ENCODE measurements around the gene ACACB. TPM values are rescaled to one million over a fixed set of nuclear protein-coding genes. Genes with fewer than 3 reads are reported as not detected.

ACACB gene
- total RNA-seq, 4 donors from 2014 or later, result 56.0 to 179 (median 152) TPM

- Histone ChIP-seq H3K27ac (no peak overlapping the region), H3K27me3 (no peaks in the 10 kb centered on the region), H3K36me3 (peaks cover 0 to 93% (median 0%) of the 10 kb centered on the region in 3 donors), H3K4me1 (no peaks in the 10 kb centered on the region), H3K9me3 (no peaks in the 10 kb centered on the region), H3K4me3 (no peak overlapping the region)
- no peak for TF ChIP-seq CTCF (IDR thresholded peaks at IDR 0.05)
- TF ChIP-seq POLR2A (IDR thresholded peaks at IDR 0.05), result no peak
- DNase-seq, result no peak
These were observed 123.3 kb downstream of the ACACB start for GRCh38 chr12:109239691-109240090.

GRCh38 chr12:109240365-109240764, 124.0 kb downstream of the ACACB start:
- Histone ChIP-seq H3K4me3 (no peak overlapping the region), H3K9me3 (no peaks in the 10 kb centered on the region), H3K36me3 (peaks cover 0 to 93% (median 0%) of the 10 kb centered on the region in 3 donors), H3K27me3 (no peaks in the 10 kb centered on the region), H3K27ac (no peak overlapping the region), H3K4me1 (no peaks in the 10 kb centered on the region)
- no peak for DNase-seq
- TF ChIP-seq CTCF (IDR thresholded peaks at IDR 0.05), result no peak
- no peak for TF ChIP-seq POLR2A (IDR thresholded peaks at IDR 0.05)

GRCh38 chr12:109241936-109242335, 125.5 kb downstream of the ACACB start:
- Histone ChIP-seq H3K27ac (no peak overlapping the region), H3K36me3 (peaks cover 0 to 93% (median 0%) of the 10 kb centered on the region in 3 donors), H3K4me3 (no peak overlapping the region), H3K9me3 (no peaks in the 10 kb centered on the region), H3K27me3 (no peaks in the 10 kb centered on the region), H3K4me1 (no peaks in the 10 kb centered on the region)
- DNase-seq, result no peak
- no peak for TF ChIP-seq POLR2A (IDR thresholded peaks at IDR 0.05)
- no peak for TF ChIP-seq CTCF (IDR thresholded peaks at IDR 0.05)

GRCh38 chr12:109244073-109244472, 127.7 kb downstream of the ACACB start:
- no peak for DNase-seq
- TF ChIP-seq POLR2A (IDR thresholded peaks at IDR 0.05), result no peak
- no peak for TF ChIP-seq CTCF (IDR thresholded peaks at IDR 0.05)
- Histone ChIP-seq H3K36me3 (peaks cover 0 to 82% (median 0%) of the 10 kb centered on the region in 3 donors), H3K4me1 (peaks cover 0 to 4% (median 0%) of the 10 kb centered on the region in 4 donors), H3K9me3 (no peaks in the 10 kb centered on the region), H3K4me3 (no peak overlapping the region), H3K27me3 (no peaks in the 10 kb centered on the region), H3K27ac (no peak overlapping the region)

- Histone ChIP-seq H3K4me3 (no peak overlapping the region), H3K27me3 (no peaks in the 10 kb centered on the region), H3K9me3 (no peaks in the 10 kb centered on the region), H3K4me1 (peaks cover 0 to 4% (median 0%) of the 10 kb centered on the region in 4 donors), H3K36me3 (peaks cover 0 to 62% (median 0%) of the 10 kb centered on the region in 3 donors), H3K27ac (no peak overlapping the region)
- TF ChIP-seq POLR2A (IDR thresholded peaks at IDR 0.05) (no peak), CTCF (IDR thresholded peaks at IDR 0.05) (no peak)
- no peak for DNase-seq
These were observed 129.8 kb downstream of the ACACB start for GRCh38 chr12:109246221-109246620.

All from Peyer's patch (tissue), 4 donors.